8988T (cell line): Measurements from ENCODE around the gene SERGEF.

Experiments used
- DNase-seq: peaks from one replicate; pipeline ENCODE4 v3.0.0; 2011

Gene SERGEF

DNA sequence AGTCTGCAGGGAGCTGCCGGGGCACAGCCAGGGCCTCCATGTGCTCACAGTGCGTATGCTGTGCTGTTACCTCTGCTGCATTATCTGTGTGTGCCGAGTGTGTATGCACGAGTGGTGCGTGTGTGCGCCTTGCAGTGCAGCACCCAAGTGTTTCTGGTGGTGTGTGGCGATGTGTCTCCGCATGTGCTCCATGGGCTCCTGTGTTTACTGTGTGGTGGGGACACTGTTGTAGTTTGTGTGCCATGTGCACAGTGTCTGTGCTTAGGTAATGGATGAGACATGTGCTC is 246.8 kb downstream of the SERGEF start:
- DNase-seq: no peak

DNA sequence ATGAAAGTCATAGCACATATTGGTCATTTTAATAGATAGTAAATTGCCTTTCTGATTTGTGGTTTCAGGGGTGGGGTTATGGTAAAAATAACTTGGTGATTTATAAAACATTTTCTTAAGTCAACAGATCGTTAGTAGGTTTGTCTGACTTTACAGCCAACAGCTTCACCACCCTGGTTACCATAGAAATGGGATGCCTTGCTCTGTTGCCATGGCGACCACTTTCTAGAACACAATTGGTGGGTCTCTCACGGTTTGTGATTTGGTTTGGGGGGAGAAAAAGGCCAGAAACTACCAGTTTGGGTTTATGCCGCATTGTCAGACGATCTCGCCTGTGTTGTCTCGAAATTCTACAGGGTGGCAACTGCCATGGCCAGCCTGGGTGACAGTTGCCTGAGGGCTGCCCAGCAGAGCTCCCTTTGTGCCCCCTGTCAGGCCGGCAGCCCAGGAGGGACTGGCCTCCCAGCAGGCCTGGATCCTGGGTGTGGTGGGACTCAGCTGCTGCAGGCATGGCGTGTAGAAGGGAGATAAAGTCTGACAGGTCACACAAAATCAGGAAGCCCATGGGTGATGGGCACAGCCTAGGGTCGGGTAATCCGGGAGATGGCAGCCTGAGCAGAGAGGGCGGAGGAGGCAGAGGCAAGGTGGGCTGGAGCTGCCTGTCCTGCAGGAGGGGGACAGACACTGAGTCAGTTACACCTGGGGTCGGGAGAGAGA is 247.3 kb downstream of the SERGEF start:
- DNase-seq: no peak

DNA sequence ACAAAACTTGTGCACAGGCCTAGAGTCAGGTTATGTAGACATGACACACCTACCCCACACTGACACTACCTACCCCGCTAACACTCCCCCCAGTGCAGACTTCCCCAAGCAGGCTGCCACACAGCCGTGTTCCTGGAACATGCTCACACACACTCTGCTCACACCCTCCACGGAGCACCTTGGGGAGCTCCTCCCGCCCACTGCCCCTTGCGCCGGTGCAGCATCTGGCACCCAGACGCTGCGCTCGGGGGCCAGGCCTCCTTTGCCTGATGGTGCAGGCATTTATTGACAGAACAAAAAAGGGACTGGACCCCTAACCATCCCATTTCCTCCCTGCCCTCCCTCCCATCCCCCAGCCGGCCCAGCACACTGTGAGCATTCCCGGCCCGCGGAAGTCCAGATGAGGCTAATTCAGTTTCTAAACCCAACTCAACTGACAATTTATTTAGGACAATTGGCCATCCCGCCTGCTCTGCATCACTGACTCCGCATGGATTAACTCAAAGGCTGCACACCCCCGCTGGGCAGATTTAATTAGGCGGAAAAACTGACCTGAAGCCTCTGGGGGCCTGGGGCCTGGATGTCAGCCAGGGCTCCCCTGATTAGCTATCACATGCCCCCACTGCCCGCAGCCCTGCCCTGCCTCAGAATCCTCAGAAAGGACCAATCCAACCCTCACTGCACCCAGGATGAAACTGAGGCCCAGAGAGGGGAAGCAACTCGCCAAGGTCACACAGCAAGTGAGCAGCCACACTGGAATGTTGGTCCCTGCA is 248.2 kb downstream of the SERGEF start:
- no peak for DNase-seq

DNA sequence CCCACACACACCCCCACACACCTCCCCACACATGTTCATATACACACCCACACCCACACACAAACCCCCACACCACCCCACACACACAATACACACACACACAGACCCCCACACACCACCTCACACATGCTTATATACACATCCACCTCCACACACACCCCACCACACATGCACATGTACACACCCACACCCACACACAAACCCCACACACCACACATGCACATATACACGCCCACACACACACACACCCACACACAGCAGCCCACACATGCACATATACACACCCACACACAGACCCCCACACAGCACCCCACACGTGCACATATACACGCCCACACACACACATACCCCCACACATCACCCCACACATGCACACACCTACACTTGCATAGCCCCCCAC is 249.1 kb downstream of the SERGEF start:
- DNase-seq: no peak

DNA sequence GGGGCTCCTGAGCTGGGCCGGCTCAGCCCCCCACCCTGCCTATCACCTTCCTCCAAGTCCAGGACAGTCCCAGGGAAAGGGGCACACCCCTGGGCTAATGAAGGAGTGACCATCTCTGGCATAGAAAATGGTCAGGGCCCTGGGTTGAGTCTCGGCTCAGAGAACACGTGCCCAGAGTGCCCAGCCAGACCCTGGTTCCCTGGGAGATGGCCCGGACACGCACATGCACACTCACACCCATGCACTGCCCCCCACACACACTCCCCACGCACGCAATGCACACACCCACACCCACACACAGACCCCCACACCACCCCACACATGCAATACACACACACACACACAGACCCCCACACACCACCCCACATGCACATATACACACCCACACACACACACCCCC is 249.6 kb downstream of the SERGEF start:
- no peak for DNase-seq

DNA sequence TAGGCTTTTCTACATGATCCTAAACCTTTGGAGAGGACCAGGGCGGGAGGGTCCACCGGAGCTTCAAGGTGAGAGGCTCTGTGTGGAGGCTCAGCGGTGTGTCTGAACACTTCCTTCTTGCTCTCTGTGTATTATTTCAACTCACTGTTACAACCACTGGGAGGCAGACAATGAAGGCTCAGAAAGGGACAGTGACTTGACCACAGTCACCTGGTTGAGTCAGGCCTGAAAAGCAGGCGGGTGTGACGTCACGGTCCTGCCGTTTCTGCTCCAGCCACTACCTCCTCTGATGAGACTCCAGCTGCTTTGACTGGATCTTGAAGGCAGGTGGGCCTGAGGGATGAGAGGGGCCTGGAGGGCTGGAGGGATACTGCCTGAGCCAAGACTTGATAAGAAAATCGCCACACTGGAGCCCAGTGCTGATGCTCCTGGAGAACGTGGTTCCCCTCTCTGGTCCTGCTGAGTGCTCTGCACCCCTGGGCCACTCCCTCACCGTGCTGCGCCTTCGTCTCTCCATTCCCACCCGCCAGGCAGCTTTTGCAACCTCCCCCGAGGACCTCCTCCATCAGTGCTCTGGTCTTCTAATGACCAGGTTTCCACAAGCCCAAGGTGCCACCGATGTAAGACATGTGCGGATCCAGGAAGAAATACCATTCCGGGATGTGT is 250.4 kb downstream of the SERGEF start:
- DNase-seq: no peak

DNA sequence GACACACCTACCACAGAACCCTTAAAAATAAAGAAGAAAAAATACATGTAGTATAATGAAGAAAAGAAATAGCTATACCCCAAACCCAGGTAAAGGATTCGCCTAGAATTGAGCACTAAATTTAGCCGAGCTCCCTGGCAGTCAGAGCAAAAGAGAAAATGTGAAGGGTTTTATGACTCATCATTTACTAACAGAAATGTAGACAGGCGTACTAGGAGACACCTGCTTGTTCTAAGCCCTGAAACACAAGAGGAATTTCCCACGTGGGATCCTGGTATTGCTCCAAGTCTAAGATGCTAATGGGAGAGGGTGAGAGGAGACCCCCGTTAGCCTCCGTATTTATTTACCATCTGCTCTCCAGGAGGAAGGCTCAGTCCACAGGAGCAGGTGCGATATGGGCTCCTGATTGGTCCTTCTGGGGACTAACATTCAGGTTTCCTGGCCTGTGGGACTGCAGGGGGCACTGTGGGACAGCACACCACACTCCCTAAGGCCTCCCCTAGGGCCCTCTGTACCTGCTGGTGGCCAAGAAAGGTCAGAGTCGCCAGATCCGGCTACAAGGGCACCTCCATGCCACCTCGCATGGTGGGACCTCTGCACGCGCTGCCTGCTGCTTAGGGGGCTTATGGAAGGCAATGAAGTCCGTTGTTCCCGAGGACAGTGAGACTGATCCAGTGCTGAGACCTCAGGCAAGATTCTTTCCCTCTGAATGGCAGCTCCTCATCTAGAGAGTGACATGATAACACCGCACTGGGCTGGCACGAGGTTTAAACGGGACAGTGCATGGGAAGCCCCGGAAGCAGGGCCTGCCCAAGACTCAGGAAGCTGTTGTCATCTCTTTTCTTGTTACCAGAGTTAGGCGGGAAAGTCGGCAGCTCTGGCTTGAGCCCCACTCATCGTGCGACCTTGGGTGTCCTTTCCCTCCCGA is 252.5 kb downstream of the SERGEF start:
- peak; percentile 78 for DNase-seq

DNA sequence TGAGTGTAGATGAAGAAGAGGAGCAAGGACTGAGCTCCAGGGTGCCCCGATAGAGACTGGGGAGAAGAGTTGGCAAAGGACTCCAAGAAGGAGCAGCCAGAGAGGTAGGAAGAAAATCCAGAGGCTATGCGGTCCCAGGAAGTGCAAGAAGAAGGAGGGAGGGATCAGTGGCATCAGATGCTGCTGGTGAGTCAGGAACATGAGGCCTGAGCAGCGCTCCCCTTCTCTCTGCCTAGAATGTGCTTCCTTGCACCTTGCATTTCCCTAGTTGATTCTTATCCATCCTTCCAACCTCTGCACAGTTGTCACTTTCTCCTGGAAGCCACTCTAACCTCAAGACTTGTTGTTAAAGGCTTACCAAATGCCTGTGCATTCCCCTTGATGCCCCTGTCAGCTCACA is 257.0 kb downstream of the SERGEF start:
- DNase-seq: no peak

DNA sequence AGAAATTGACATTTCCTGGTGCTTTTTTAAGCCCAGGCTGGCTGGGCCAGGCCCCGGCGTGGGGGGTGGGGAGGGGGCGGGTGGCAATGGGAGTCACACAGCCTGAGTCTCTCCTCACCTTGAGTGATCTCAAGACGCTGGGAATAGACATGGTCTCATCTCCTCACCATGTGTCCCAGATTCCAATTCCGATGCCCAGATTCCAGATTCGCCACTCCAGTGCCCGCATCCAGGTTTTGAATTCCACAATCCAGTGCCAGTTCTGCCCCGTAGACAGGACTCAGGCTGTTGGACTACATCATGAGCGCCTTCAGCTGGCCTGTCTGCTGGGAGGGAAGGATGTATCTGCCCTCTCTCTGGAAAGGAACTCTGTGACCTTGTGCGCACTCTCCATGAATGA is 259.2 kb downstream of the SERGEF start:
- no peak for DNase-seq

DNA sequence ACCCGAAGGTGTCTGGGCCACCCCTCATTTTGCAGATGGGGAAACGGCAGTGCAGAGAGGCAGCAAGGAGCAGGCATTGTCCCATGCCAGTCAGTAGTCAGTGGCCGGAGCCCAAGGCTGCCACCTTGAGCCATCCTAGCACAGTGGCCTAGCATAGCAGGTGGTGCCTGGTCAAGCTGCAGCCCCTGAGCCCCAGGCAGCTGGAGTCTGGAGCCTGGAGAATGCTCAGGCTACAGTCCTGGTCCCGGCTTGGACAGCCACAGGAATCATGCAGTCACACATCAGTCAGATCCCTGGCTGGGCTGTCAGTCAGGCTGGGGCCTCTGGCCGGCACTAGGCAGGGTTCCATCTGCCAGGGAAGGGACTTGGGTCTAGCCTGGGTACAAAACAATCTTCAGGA is 259.7 kb downstream of the SERGEF start:
- DNase-seq: no peak

DNA sequence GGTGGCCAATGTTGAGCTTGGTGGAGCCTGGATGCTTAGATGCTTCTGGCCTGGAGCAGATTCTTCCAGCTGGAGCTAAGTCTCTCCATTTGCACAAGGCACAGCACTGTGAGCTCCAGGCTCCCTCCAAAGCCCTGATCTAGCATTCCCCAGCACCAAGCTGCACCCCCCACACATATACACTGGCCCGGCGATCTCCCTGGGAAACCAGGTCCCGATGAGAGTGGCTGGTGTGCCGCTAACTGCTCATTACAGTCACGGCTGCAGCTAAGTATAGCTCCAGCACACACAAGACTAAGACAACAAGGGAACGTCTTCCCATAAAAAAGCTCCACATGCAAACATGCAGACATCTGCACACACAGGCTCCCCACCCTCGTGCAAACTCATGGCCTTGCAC is 260.7 kb downstream of the SERGEF start:
- no peak for DNase-seq

DNA sequence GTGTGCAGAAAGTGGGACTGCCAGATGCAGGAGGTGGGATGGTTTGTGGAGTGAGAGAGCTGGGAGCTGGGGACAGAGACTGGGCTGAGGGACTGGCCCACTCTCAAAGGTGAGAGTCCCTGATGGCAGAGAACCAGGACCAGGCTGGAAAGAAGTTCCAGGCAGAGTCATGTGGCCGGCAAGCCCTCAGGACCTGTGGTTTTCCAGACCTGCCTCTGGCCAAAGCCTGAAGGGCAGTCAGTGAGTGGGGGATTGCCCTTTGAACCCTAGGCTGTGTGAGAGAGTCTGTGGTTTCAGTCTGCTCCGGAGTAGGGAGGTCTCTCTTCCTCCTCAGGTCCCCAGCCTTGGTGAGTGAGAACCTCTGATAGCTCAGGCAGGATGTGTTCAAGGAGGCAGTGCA is 261.3 kb downstream of the SERGEF start:
- no peak for DNase-seq

DNA sequence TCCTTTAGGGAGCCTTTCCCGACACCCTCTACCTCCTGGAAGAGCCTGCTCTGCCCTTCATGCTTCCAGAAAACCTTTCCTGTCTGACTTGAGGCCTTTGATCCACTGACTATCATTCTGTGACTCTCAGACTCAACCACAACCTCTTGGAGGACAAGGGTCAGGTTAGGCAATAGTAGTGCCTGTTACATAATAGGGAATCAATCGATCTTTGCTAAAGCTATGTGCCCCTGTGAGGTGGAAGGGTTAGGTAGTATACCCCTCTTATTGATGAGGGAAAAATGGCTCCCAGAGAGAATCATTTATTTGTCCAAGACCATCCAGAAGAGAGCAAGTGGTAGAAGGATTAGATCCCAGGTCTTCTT is 262.1 kb downstream of the SERGEF start:
- no peak for DNase-seq

DNA sequence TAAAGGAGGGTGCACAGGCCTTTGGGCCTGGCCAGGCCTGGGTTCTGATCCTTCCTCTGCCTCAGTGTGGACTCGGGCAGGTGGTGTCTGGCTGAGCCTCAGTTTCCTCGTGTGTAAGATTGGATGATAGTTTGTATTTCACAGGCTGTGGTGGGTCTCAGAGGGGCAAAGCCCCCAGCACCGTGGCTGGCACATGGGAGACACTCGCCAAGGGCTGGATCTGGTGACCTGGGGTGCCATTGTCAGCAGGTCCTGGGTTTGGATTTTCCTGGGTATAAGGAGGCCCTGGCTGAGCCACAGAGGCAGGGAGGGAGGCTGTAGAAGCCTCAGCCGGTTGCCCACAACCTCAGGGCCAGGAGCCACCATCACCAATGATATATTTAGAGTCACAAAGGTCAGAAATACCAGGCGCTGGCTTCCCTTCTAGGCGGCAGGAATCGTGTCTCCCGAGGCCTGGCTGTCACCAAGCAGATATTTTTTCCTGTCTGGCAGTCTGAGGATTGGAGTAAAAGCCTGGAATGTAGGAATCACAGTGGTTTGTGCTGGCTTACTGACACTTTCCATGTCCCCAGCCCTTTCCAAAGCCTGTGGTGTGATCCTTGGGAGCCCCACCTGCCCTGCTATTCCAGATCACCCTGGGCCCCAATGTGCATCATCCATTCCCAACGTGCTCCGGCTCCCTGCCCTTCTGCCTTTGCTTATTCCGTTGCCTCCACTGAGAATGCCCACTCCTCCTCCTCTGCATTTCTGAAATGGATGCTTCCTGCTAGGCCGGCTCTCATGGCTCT is 262.6 kb downstream of the SERGEF start:
- DNase-seq: no peak

DNA sequence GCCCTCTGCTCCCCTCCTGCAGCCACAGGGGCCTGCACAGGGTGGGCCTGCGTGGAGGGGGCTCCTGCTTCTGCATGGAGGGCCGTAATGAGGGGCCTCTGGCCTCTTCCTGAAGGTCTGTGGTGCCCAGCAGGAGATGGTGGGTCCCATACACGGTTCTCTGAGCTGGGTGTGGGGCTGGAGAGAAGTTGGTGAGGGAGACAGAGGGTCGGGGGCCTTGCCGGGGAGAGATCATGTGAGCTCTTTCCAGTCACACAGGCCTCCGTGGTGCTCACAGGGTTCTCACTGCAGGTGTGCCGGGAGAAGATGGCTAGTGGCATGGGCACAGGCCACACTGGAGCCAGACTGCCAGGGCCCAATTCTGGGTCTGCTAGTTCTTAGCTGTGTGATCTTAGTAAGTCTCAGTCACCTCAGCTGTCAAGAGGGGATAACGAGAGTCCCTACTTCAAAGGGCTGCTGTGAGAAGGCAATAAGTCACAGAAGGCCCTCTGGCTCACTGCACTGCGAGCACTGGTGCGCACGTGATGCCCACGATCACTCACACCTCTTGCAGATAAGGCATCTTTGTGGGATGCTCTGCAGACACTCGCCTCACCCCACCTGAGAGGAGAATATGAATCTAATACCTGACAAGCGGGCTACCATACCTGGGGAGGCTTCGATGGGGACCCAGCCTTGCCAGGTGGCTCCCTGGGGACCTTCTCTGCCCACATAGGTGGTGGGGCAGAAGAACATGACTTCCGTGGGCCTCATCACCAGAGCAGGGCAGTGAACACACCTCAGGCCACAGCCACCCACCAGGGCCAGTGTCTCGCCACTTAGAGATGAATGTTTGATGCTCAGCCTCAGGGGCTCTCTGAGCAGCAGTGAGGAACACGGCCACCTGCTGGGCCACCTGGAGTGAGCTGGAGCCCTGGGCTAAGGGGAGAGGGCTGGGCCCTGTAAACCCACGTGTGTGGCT is 263.8 kb downstream of the SERGEF start:
- no peak for DNase-seq

DNA sequence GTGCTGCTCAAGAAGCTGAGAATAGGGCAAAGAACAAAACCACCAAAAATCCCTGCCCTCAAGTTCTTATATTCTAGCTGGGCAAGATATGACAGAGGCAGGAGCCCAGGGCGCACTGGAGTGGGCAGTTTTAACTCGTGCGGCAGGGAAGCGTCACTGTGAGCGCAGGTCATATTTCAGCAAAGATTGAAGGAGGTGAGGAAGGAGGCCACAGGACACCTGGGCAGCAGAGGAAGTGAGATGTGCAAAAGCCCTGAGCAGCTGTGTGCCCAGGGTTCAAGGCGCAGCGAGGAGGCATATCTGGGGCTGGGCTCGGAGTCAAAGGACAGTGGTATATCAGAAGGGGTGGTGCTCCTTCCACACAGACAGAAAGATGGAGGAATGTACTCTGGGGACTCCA is 264.8 kb downstream of the SERGEF start:
- no peak for DNase-seq

DNA sequence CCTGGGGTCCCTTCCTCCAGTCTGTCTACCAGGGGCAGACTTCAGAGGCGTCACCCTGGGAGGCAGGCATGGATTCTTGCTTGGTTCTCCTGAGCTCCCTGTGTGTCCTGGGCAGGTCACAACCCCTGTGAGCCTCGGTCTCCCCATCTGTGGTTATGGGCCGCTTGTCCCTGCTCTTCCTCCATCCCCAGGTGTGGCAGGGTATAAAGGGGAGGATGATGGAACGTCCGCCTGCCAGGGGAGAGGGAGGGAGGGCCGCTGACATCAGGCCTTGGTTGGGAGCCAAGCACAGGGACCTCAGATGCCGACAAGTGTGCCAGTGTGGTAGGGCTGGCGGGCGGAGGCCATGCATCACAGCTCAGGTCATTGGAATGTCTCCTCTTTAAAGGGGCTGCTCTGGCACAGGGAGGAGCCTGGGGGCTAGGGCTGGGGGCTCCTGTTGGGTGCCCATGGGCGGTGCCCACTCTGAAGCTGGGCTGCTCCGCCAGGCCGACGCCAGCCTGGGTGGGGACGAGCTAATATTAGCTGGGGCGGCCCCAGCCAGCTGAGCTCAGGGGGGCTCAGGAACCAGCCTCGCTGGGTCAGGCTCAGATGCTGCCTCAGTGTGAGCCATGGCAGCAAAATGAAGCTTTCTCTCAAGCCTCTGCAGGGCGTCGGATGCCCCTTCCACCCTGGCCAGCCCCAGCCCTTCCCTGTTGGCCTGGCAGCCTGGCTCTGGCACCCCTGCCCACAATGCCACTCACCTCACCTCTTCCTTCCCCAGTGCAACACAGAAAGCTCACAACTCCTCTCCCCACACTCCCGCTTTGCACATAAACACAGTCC is 265.5 kb downstream of the SERGEF start:
- no peak for DNase-seq

DNA sequence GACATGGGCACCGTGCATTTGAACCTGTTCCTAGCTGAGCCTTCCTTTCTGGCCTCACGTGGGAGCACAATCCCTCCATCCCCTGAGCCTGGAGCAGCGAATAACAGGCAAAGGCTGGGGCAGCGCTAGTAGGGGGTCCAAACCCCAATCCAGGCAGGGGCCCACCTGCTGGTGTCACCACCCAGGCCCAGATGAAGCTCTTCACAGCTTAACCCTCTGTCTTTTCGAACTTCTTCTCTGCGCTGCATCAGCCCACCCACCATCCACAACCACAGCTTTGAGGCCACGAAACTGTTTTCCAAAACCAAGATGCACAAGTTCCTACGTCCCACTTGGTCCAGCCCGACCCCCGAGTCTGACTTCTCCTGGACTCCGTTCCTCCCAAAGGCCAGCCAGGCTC is 266.8 kb downstream of the SERGEF start:
- no peak for DNase-seq

DNA sequence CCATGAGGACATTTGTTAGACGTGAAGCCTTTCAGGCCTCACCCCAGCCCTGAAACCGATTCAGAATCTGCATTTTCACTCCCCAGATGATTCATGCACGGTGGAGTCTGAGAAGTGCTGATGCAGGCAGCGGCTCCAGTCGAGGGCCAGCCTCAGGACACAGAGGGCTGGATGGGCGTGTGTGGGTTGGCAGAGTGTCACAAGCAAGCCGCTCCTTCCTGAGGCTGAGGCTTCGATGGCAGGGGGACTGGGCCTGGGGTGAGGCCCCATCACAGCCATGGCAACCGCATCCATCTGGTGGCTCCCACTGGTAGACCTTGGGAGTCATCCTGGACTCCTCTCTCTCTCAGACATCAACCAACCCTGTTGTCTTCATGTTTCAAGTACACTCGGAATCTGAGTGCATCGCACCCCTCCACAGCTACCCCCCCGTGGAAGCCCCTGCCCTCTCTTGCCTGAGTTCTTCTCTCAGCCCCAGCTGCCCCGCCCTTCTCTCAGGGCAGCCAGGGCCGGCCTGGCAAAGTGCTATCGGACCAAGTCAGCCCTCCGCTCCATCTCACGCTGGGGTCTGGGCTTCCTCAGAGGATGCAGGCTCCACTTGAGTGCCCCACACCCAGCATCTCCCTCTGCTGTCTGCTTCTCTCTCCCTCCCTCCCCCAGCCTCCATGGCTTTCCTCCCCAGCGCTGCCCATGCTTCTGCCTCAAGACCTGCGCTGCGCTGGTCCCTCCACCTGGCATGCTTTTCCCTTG is 267.6 kb downstream of the SERGEF start:
- no peak for DNase-seq
